Esophagus mucosa (tissue), 1 donor: Measurements from ENCODE around the gene ERP27. TPM values are rescaled to one million over a fixed set of nuclear protein-coding genes. Genes with fewer than 3 reads are reported as not detected.

Experiments used
- ATAC-seq: fragments of 200-7000 bp; cut with Tn5 transposase; one replicate; pipeline ENCODE4 v1.9.1; 2020
- total RNA-seq: library from RNA; stranded (reverse); gene quantifications from one replicate; pipeline ENCODE4 v1.2.4, GENCODE V29; 2023
- donor health status: DM: yes; HTN: yes; CAD: no.

ERP27 gene
- total RNA-seq, 1 donor from 2014 or later, result 4.5 TPM

DNA sequence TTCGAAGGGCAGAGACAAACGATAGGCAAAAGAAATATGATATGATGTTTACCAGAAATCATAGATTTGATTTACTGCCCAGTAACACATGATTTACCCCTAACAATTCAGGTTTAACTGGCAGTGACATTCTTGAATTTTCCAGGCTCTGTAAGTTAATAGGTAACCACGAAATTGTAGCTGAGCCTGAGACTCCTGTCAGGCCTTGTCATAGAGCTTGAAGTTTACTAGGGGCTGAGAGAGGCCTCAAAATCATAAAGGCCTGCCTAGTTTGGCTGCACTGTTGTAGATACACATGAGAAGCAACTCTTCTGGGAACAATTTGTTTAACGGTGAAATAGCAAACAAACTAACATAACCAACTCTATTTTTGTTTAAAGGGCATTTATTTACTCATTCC is 3.3 kb downstream of the ERP27 start:
- no peak for ATAC-seq

- ATAC-seq, result no peak
These were observed 3.8 kb downstream of the ERP27 start for GRCh38 chr12:14934511-14934910.

GRCh38 chr12:14931791-14932560 is 6.4 kb downstream of the ERP27 start:
- no peak for ATAC-seq

- no peak for ATAC-seq
These were observed 7.0 kb downstream of the ERP27 start for GRCh38 chr12:14931359-14931758.

DNA sequence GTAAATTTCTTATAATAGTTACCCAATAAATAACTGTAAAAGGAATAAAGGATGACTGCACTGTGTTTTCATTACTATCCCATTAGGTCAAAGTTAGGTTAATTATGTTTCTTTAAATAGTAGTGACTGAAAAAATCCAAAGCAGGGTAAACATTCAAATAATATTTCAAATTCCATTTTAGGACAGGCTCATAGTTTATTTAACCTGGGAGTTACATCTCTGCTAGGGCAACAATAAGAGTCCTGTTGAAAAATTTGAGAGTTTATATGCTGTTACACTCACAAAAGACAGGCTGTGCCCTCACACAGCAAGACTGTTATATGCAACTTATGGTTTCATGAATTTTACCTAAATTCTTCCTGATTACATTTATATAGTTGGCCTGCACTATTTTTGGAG is 8.0 kb downstream of the ERP27 start:
- ATAC-seq, result no peak

DNA sequence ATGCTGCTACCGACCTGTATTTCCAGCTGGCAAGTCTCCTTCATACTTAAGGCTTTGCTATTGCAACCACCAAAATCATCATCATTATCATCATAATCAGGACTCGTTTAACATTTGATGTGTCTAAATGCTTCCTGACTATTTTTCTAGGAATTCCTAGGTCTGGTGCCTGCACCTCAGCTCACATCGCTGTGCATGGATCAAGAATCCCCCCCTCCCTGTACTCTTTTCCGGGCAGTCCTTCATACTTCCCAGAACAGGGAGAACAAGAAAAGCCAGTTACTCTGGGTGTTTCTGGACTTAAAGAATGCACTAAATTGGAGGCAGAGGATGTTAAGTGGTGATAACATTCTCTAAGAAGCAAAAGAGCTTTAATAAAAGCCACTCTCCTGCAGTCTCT is 9.4 kb downstream of the ERP27 start:
- peak; percentile 89 for ATAC-seq

- no peak for ATAC-seq
These were observed 11.1 kb downstream of the ERP27 start for GRCh38 chr12:14927267-14927666.

DNA sequence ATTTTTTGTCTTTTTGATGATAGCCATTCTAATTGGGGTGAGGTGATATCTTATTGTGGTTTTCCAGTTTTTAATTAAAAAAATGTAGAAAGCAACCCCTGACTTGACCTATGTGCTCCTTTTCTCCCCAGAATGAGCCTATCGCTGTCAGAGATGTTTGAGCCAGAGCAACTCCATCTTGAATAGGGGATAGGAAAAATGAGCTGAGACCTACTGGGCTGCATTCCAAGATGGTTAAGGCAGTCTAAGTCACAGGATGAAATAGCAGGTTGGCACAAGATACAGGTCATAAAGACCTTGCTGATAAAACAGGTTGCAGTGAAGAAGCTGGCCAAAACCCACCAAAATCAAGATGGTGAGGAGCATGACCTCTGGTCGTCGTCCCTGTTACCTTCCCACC is 13.8 kb downstream of the ERP27 start:
- ATAC-seq, result no peak

DNA sequence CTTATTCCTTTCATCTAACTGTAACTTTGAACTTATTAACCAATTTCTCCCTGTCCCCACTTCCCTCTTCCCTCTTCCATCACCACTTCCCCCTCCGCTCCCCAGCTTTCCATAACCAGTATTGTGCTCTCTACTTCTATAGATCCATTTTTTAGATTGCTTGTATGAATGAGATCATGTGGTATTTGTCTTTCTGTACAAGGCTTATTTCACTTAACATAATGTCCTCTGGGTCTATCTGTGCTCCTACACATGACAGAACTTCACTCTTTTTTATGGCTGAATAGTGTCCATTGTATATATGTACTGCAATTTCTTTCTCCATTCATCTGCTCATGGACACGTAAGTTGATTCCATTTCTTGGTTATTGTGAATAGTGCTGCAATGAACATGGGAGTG is 14.4 kb downstream of the ERP27 start:
- no peak for ATAC-seq

DNA sequence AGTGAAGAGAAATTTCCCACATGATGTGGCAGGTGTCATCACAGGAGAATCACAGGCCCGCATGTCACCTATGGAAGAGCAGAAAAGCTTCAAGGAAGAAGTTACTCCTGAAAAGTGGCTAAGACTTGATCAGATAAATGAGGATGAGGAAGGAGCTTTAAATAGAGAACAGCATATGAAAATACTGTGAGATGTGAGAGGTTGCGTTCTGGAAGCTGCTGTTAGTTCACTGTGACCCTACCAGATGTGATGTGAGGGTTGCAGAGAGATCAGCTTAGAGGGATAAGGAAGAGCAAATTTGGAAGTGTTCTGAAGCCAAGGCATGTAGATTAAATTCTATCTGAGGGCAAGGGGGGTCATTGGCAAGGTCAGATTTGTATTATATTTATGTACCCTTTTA is 17.1 kb downstream of the ERP27 start:
- ATAC-seq, result no peak

DNA sequence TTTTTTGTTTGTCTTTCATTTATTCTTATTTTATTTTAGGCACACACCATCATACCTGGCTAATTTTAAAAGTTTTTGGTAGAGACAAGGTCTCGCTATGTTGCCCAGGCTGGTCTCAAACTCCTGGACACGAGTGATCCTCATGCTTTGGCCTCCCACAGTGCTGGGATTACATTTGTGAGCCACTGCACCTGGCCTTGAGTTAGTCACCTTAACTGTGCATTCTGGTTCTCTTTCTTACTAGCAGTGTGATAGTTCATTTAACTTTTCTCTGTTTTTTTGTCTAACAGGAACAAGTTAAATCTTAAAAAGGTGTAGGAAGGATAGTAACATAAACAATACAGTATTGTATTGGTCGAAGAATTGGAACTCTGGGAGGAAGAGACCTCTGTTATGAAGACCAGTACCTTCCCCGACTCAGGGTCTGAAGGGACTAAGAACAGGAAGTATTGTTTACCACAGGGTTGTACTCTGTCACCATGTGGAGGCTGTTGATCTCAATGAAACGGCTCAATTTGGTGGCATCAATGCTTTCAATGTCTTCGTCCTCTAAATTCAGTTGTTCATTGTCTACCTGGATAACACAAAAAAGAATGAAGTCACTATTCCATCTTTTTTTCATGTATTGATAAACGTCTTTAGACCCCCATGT is 17.7 kb downstream of the ERP27 start:
- ATAC-seq, result no peak

DNA sequence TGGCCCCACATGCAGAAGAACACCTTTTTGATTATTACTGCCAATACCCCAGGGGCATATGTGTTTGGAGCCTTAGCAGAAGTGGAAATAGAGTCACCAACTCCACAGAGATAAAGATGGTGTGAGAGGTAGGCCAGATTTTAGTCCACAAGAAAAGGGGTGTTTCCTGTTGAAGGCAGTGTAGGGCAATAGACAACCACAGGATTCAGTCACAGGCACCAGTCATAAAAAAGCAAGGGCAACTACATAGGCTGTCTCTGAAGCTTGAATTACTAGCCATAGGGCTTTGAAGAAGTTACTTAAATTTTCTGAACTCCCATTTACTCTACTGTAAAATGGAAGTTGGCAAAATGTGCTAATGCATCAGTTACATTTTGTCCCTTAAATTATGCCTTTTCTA is 18.9 kb downstream of the ERP27 start:
- no peak for ATAC-seq

- no peak for ATAC-seq
These were observed 22.6 kb downstream of the ERP27 start for GRCh38 chr12:14915736-14916135.

DNA sequence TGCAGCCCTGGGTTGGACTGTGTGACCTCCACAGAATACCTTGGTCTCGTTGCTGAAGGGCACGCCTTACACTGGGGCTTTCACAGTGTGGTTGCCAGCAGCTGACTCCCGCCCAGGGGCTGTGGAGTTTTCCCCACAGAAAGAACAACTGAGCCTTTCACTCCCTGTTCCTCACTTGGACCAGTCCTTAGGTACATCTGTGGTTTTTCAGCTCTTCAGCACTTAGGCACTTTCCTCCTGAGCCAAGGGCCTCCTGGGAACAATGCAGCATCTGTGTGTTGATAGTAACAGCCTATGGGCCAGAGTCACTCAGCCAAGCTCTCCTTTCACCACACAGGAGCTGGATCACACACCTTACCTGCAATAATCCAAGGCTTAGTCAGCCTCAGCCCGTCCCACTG is 25.0 kb downstream of the ERP27 start:
- ATAC-seq, result peak; percentile 95

DNA sequence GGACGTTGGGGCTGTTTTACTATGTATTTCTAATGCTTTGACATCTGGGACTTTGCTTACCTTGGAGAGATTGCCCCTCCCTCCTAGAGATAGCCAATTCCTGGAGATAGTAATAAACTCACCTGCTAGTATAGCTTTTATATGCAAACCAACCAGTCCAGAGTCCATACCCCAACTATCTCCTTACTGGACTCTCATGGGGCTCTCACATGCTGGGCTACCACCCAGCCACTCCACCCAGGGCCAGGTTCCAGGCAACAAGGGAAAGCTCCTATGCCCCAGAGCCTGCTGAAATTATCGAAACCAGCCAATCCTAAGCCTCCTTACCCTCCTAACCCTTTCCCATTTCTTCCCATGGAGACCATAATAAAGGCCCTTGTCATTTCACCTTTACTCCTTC is 27.2 kb downstream of the ERP27 start:
- ATAC-seq, result no peak

DNA sequence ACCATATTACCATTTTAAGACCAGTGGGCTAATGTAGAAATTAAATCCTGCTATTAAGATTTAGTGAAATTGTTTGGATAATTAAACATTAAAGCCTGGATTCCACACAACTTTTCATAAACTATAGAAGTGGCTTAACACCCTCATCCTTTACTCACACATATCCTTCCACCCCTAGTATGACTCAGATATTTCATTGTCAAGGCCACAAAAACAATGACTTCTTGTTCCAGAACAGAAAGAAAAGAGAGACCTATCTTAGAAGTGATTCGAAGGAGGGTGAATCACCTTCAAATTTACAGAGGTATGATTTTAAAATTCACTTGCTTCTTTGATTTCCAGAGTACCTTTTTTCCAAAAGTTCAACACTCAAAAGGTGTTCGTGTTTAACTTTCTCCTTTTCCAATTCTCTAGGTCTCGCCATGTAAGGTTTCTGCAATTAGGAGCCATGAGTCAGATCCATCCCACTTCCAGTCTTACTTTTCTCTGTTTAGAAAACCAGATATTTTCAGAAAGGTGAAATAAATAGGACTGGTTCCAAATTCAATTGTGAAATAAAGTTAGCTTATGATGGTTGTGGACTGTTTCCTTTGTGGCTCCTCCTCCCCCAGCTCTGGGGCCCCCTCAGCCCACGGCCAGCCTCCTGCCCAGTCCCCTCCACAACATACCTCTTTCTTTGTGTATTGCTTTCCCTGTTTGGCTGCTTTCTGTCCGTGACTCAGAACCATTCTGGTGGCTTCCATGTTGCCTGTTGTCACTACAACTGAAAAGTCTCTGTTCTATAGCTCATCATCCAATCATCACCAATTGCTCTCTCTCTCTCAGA is 28.0 kb downstream of the ERP27 start:
- ATAC-seq, result peak; percentile 66

DNA sequence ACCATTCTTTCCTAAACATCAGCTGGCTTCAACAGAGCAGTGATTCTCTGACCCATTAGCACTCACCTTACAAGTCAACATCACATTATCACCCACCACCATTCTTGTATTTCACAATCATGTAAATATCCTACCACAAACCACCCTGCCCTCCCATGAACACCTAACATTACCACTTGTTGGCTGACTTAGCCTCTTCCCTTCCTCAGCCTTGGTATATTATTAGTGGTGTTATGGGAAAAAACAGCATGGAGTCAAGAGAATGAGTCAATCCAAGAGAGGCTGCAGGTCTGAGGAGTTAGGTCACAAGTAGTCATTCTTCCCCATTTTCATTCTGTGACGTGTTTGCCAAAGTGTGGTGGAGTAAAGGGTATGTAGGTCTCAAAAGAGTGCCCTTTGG is 30.4 kb downstream of the ERP27 start:
- no peak for ATAC-seq

GRCh38 chr12:14906114-14906513 is 32.2 kb downstream of the ERP27 start:
- no peak for ATAC-seq

DNA sequence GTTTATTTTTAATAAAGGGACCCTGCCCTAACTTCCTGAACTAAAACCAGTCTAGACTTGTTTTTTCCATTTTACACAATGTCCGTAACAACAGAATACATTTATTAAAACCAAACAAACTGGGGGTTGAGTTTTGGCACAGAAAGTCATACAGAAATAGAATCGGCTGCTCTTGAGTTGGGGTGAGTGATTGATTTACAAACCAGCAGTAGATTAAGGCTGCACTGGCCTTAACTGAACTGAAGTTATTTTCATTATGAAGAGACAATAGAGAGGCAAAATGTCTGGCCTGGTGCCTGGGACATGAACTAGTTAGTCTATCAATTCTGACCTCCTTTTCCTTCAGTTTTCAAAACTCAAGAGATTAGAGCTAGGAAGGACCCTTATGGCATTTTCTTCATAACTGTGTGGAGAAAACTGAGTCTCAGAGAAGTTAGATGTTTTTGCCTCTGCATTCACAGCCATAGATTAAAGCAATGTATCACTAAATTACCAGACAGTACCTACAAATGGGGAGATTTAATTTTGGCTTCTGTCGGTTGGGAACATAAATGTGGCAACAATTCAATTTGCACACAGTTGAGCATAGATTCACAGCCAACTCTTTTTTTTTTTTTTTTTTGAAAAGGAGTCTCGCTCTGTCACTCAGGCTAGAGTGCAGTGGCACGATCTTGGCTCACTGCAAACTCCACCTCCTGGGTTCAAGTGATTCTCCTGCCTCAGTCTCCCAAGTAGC is 32.9 kb downstream of the ERP27 start:
- no peak for ATAC-seq

- no peak for ATAC-seq
These were observed 33.5 kb downstream of the ERP27 start for GRCh38 chr12:14904854-14905253.

GRCh38 chr12:14903386-14904098 is 34.8 kb downstream of the ERP27 start:
- no peak for ATAC-seq

GRCh38 chr12:14902465-14902864 is 35.9 kb downstream of the ERP27 start:
- no peak for ATAC-seq
